Activated naive CD4-positive, alpha-beta T cell treated with Interleukin-2 at 50 U/mL for 16 hours (primary cell): ENCODE data around the gene CEP70.
A peak's percentile ranks its signal among the peaks of the same experiment; 100 is the strongest.
"Not testable (repeated sequence)": the region's sequence is repeated elsewhere in the genome, so short reads cannot be mapped to it uniquely, and the experiment has no call there.

Source experiments
- DNase-seq: peaks from one replicate; pipeline ENCODE4 v3.0.0-alpha.2; 2020

Gene CEP70

GRCh38 chr3:138594150-138594934 lies at the start of gene CEP70:
CEP70 (minus strand) TSS chr3:138594260; CDS start chr3:138572927, 21,333 bp downstream.
- peak; percentile 91 for DNase-seq

- no peak for DNase-seq
These were observed 48.8 kb upstream of the CEP70 start for GRCh38 chr3:138642927-138643253.

GRCh38 chr3:138642226-138642926 lies 48.3 kb upstream of the CEP70 start:
- DNase-seq: no peak

GRCh38 chr3:138640537-138640936 lies 46.5 kb upstream of the CEP70 start:
- no peak for DNase-seq

- no peak for DNase-seq
These were observed 44.6 kb upstream of the CEP70 start for GRCh38 chr3:138638641-138639040.

- DNase-seq: no peak
These were observed 35.5 kb upstream of the CEP70 start for GRCh38 chr3:138629526-138629925.

GRCh38 chr3:138625707-138626365 lies 31.8 kb upstream of the CEP70 start:
- DNase-seq: no peak

GRCh38 chr3:138624518-138624917 lies 30.5 kb upstream of the CEP70 start:
- DNase-seq: no peak

GRCh38 chr3:138620431-138620830 lies 26.4 kb upstream of the CEP70 start:
- no peak for DNase-seq

- no peak for DNase-seq
These were observed 21.4 kb upstream of the CEP70 start for GRCh38 chr3:138615462-138615861.

GRCh38 chr3:138609898-138610266 lies 15.8 kb upstream of the CEP70 start:
- DNase-seq: no peak

- DNase-seq: peak; percentile 66
These were observed 14.5 kb upstream of the CEP70 start, which contains the start of gene FAIM for GRCh38 chr3:138608322-138609135. FAIM (plus strand) TSS chr3:138608771; CDS start chr3:138619727, 10,956 bp downstream.

GRCh38 chr3:138604106-138604595 lies 10.1 kb upstream of the CEP70 start:
- DNase-seq: not testable (repeated sequence)

- not testable (repeated sequence) for DNase-seq
These were observed 7.6 kb upstream of the CEP70 start for GRCh38 chr3:138601661-138602060.

- no peak for DNase-seq
These were observed 6.2 kb upstream of the CEP70 start for GRCh38 chr3:138600100-138600745.

GRCh38 chr3:138598534-138598933 lies 4.5 kb upstream of the CEP70 start:
- no peak for DNase-seq

- DNase-seq: not testable (repeated sequence)
These were observed 3.3 kb upstream of the CEP70 start for GRCh38 chr3:138597186-138597976.

GRCh38 chr3:138594935-138595610 lies 1.0 kb upstream of the CEP70 start:
- DNase-seq: no peak

GRCh38 chr3:138593488-138594149 lies 441 bp downstream of the CEP70 start:
- DNase-seq: no peak

GRCh38 chr3:138591392-138591791 lies 2.7 kb downstream of the CEP70 start:
- DNase-seq: no peak
